ENCODE data around the gene TSSC4. TPM values are rescaled to one million over a fixed set of nuclear protein-coding genes. Genes with fewer than 3 reads are reported as not detected.

The TSSC4 gene
- total and polyA plus RNA-seq, 2 of the 13 experiments (the other 11 are each of a cell fraction or from before 2014, with no cell fraction given): 16.2 to 58.6 TPM

GRCh38 chr11:2400762-2401435, 349 bp downstream of the TSSC4 start (continued):
- TF ChIP-seq ZNF362 (CRISPR knock-in tag; IDR thresholded peaks at IDR 0.05; ENCODE audit: borderline replicate concordance) (no peak), AGO2 (optimal IDR thresholded peaks at IDR 0.05; ENCODE audit: low read depth, low read length) (peak; percentile 17), HMGXB4 (CRISPR knock-in tag; IDR thresholded peaks at IDR 0.05; ENCODE audit: borderline replicate concordance in 1 of 2, low read depth in 1 of 2) (0 out of 4 replicates have a peak, but pooled peaks of 1 of the 2 experiments have one; percentile 6), HIC2 (CRISPR knock-in tag; IDR thresholded peaks at IDR 0.05; ENCODE audit: low read depth) (no peak), ZSCAN12 (CRISPR knock-in tag; IDR thresholded peaks at IDR 0.05) (0 out of 2 replicates have a peak, but pooled peaks have one; percentile 26), STAT5B (CRISPR knock-in tag; IDR thresholded peaks at IDR 0.05) (0 out of 2 replicates have a peak, but pooled peaks have one; percentile 42), ZNF296 (CRISPR knock-in tag; conservative IDR thresholded peaks at IDR 0.05) (0 out of 2 replicates have a peak, but pooled peaks have one; percentile 19), SOX13 (IDR thresholded peaks at IDR 0.05) (no peak), SOX13 (CRISPR knock-in tag; conservative IDR thresholded peaks at IDR 0.05 in 1 of 2, IDR thresholded peaks at IDR 0.05 in 1 of 2) (no peak), BRD4 (CRISPR knock-in tag; IDR thresholded peaks at IDR 0.05) (0 out of 2 replicates have a peak, but pooled peaks have one; percentile 53), GATAD2A (CRISPR knock-in tag; IDR thresholded peaks at IDR 0.05) (no peak), ZNF501 (CRISPR knock-in tag; IDR thresholded peaks at IDR 0.05) (peak; percentile 8; the same call in 1 of the 2 replicates), THAP8 (CRISPR knock-in tag; IDR thresholded peaks at IDR 0.05; ENCODE audit: borderline replicate concordance) (0 out of 2 replicates have a peak, but pooled peaks have one; percentile 54), ZFP36L1 (CRISPR knock-in tag; IDR thresholded peaks at IDR 0.05) (no peak), ZNF768 (CRISPR knock-in tag; IDR thresholded peaks at IDR 0.05) (no peak; the same call in 1 of the 2 replicates), PHF8 (CRISPR knock-in tag; IDR thresholded peaks at IDR 0.05) (peak; percentile 84), SATB2 (CRISPR knock-in tag; IDR thresholded peaks at IDR 0.05) (0 out of 2 replicates have a peak, but pooled peaks have one; percentile 45), ZNF749 (CRISPR knock-in tag; IDR thresholded peaks at IDR 0.05; ENCODE audit: borderline replicate concordance) (0 out of 2 replicates have a peak, but pooled peaks have one; percentile 2), MBNL3 (CRISPR knock-in tag; conservative IDR thresholded peaks at IDR 0.05) (no peak), CENPBD1 (CRISPR knock-in tag; IDR thresholded peaks at IDR 0.05; ENCODE audit: borderline replicate concordance, low read depth) (no peak), CSRNP1 (CRISPR knock-in tag; IDR thresholded peaks at IDR 0.05) (no peak)

All from HepG2 (cell line).